Measurements from ENCODE around the gene THOC6.
A peak's percentile ranks its signal among the peaks of the same experiment; 100 is the strongest.

The THOC6 gene

GRCh38 chr16:3007059-3007956 is 16.5 kb upstream of the THOC6 start:
- TF ChIP-seq, protein P1, sequence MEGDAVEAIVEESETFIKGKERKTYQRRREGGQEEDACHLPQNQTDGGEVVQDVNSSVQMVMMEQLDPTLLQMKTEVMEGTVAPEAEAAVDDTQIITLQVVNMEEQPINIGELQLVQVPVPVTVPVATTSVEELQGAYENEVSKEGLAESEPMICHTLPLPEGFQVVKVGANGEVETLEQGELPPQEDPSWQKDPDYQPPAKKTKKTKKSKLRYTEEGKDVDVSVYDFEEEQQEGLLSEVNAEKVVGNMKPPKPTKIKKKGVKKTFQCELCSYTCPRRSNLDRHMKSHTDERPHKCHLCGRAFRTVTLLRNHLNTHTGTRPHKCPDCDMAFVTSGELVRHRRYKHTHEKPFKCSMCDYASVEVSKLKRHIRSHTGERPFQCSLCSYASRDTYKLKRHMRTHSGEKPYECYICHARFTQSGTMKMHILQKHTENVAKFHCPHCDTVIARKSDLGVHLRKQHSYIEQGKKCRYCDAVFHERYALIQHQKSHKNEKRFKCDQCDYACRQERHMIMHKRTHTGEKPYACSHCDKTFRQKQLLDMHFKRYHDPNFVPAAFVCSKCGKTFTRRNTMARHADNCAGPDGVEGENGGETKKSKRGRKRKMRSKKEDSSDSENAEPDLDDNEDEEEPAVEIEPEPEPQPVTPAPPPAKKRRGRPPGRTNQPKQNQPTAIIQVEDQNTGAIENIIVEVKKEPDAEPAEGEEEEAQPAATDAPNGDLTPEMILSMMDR (IDR thresholded peaks at IDR 0.05; ENCODE audit: poor library complexity, severe bottlenecking): no peak
- Histone ChIP-seq H3K4me1 (ENCODE audit: insufficient read depth, poor library complexity, severe bottlenecking) (peaks cover 13% of the 10 kb centered on the region), H3K27me3 (ENCODE audit: insufficient read depth, poor library complexity, severe bottlenecking) (no peaks in the 10 kb centered on the region), H3K27ac (ENCODE audit: poor library complexity, severe bottlenecking) (no peak overlapping the region), H3K9me3 (ENCODE audit: severe bottlenecking) (no peaks in the 10 kb centered on the region), H3K4me3 (ENCODE audit: severe bottlenecking) (no peak overlapping the region), H3K36me3 (ENCODE audit: low read depth) (no peaks in the 10 kb centered on the region)
- DNase-seq (ENCODE audit: low spot score) (no peak), ATAC-seq (ENCODE audit: low read depth) (no peak)

GRCh38 chr16:3007957-3008689 is 15.7 kb upstream of the THOC6 start:
- Histone ChIP-seq H3K27ac (ENCODE audit: poor library complexity, severe bottlenecking) (no peak overlapping the region), H3K27me3 (ENCODE audit: insufficient read depth, poor library complexity, severe bottlenecking) (no peaks in the 10 kb centered on the region), H3K9me3 (ENCODE audit: severe bottlenecking) (no peaks in the 10 kb centered on the region), H3K36me3 (ENCODE audit: low read depth) (no peaks in the 10 kb centered on the region), H3K4me1 (ENCODE audit: insufficient read depth, poor library complexity, severe bottlenecking) (peaks cover 18% of the 10 kb centered on the region), H3K4me3 (ENCODE audit: severe bottlenecking) (no peak overlapping the region)
- TF ChIP-seq, protein P1 (IDR thresholded peaks at IDR 0.05; ENCODE audit: poor library complexity, severe bottlenecking): no peak
- no peak for DNase-seq (ENCODE audit: low spot score)
- ATAC-seq (ENCODE audit: low read depth): no peak

- no peaks in the 10 kb centered on the region for H3K27me3 ChIP-seq (ENCODE audit: insufficient read depth, poor library complexity, severe bottlenecking)
- H3K9me3 ChIP-seq (ENCODE audit: severe bottlenecking): no peaks in the 10 kb centered on the region
- TF ChIP-seq, protein P1 (IDR thresholded peaks at IDR 0.05; ENCODE audit: poor library complexity, severe bottlenecking): no peak
- no peaks in the 10 kb centered on the region for H3K36me3 ChIP-seq (ENCODE audit: low read depth)
- H3K4me1 ChIP-seq (ENCODE audit: insufficient read depth, poor library complexity, severe bottlenecking): peaks cover 20% of the 10 kb centered on the region
- no peak overlapping the region for H3K4me3 ChIP-seq (ENCODE audit: severe bottlenecking)
- DNase-seq (ENCODE audit: low spot score): no peak
- no peak for ATAC-seq (ENCODE audit: low read depth)
- peak overlapping the region; percentile 65 for H3K27ac ChIP-seq (ENCODE audit: poor library complexity, severe bottlenecking)
These were observed 15.2 kb upstream of the THOC6 start for GRCh38 chr16:3008690-3009037.

GRCh38 chr16:3009568-3010390 is 14.1 kb upstream of the THOC6 start:
- no peaks in the 10 kb centered on the region for H3K27me3 ChIP-seq (ENCODE audit: insufficient read depth, poor library complexity, severe bottlenecking)
- no peaks in the 10 kb centered on the region for H3K36me3 ChIP-seq (ENCODE audit: low read depth)
- peaks cover 20% of the 10 kb centered on the region for H3K4me1 ChIP-seq (ENCODE audit: insufficient read depth, poor library complexity, severe bottlenecking)
- peak overlapping the region; percentile 65 for H3K27ac ChIP-seq (ENCODE audit: poor library complexity, severe bottlenecking)
- DNase-seq (ENCODE audit: low spot score) (peak; percentile 89), ATAC-seq (ENCODE audit: low read depth) (peak; percentile 89)
- no peak overlapping the region for H3K4me3 ChIP-seq (ENCODE audit: severe bottlenecking)
- no peaks in the 10 kb centered on the region for H3K9me3 ChIP-seq (ENCODE audit: severe bottlenecking)
- TF ChIP-seq, protein P1 (IDR thresholded peaks at IDR 0.05; ENCODE audit: poor library complexity, severe bottlenecking): no peak
